ENCODE measurements around the gene AFF3. TPM values are rescaled to one million over a fixed set of nuclear protein-coding genes. Genes with fewer than 3 reads are reported as not detected.
A peak's percentile ranks its signal among the peaks of the same experiment; 100 is the strongest.

The AFF3 gene
- total RNA-seq, 2 donors from 2014 or later, result 10.8 to 16.2 TPM

- H3K4me3 ChIP-seq, result no peak overlapping the region
- TF ChIP-seq CTCF (IDR thresholded peaks at IDR 0.05), result no peak
- peak; percentile 64 for DNase-seq (ENCODE audit: low spot score)
- no peaks in the 10 kb centered on the region for H3K9me3 ChIP-seq
- peaks cover 0 to 30% of the 10 kb centered on the region in 2 donors for H3K4me1 ChIP-seq
- H3K27ac ChIP-seq, result no peak overlapping the region
- H3K36me3 ChIP-seq, result no peaks in the 10 kb centered on the region
- no peaks in the 10 kb centered on the region for H3K27me3 ChIP-seq
Observed at GRCh38 chr2:99679518-99679917, 462.9 kb downstream of the AFF3 start.

DNA sequence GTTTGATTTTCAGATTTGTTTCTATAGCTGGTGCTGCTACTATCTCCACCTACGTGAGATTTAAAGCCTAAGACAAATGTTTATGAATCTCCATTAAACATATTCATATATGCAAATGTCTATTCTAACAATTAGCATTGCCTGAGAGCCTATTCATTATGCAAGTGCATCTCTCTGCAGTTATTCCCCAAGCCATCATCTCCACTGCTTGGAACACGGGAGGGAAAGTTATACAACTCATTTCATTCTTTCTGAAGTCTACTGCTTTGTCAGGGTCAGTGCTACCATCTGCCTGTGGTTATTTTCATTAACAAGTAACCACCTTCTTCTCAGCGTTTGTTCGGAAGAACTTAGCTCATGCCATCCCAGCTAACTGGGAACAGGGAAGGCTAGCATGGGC, 463.8 kb downstream of the AFF3 start:
- Histone ChIP-seq H3K4me1 (peaks cover 0 to 39% of the 10 kb centered on the region in 2 donors), H3K36me3 (no peaks in the 10 kb centered on the region), H3K27me3 (no peaks in the 10 kb centered on the region), H3K9me3 (no peaks in the 10 kb centered on the region), H3K27ac (no peak overlapping the region), H3K4me3 (no peak overlapping the region)
- DNase-seq (ENCODE audit: low spot score), result no peak
- no peak for TF ChIP-seq CTCF (IDR thresholded peaks at IDR 0.05)

GRCh38 chr2:99677814-99678213, 464.6 kb downstream of the AFF3 start:
- H3K4me1 ChIP-seq, result peaks cover 0 to 46% of the 10 kb centered on the region in 2 donors
- no peak overlapping the region for H3K27ac ChIP-seq
- DNase-seq (ENCODE audit: low spot score), result no peak
- H3K9me3 ChIP-seq, result no peaks in the 10 kb centered on the region
- H3K27me3 ChIP-seq, result no peaks in the 10 kb centered on the region
- no peaks in the 10 kb centered on the region for H3K36me3 ChIP-seq
- H3K4me3 ChIP-seq, result no peak overlapping the region
- TF ChIP-seq CTCF (IDR thresholded peaks at IDR 0.05), result no peak

DNA sequence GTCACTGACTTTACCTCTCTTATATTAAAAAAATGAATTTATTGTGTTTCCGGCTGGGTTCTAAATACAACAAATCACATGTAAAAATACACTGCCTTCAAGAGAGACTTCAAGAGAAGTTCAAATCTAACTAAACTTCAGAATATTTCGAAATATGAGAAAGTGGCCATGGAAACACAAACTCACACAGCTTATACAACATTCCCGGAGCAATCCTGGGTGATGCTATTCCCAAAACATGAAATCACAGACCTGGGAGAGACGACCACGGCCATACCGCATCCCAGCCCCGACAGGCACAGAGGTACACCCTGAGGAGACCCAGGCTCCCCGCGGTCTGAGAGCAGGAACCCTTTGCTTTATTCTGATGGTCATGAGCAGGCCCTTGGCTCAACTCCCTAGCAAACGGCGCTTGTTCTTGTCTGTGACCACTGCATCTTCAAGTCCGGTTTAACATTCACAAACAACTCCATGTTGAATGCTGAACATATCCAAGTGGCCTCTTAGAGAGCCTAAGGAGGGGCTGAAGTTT, 467.2 kb downstream of the AFF3 start:
- peak; percentile 56 for DNase-seq (ENCODE audit: low spot score)

GRCh38 chr2:99674090-99674489, 468.3 kb downstream of the AFF3 start:
- no peak for DNase-seq (ENCODE audit: low spot score)
- Histone ChIP-seq H3K4me3 (no peak overlapping the region), H3K4me1 (peaks cover 0 to 44% of the 10 kb centered on the region in 2 donors), H3K9me3 (no peaks in the 10 kb centered on the region), H3K27me3 (no peaks in the 10 kb centered on the region), H3K36me3 (no peaks in the 10 kb centered on the region), H3K27ac (peak overlapping the region; percentile 15 to 85)
- no peak for TF ChIP-seq CTCF (IDR thresholded peaks at IDR 0.05)

More for the DNA sequence above, 467.2 kb downstream of the AFF3 start:
- Histone ChIP-seq H3K4me1 (peaks cover 0 to 52% of the 10 kb centered on the region in 2 donors), H3K27ac (peak overlapping the region; percentile 27 to 85), H3K36me3 (no peaks in the 10 kb centered on the region), H3K27me3 (no peaks in the 10 kb centered on the region), H3K4me3 (no peak overlapping the region), H3K9me3 (no peaks in the 10 kb centered on the region)
- TF ChIP-seq CTCF (IDR thresholded peaks at IDR 0.05), result no peak

GRCh38 chr2:99672766-99673350, 469.5 kb downstream of the AFF3 start:
- no peak overlapping the region for H3K4me3 ChIP-seq
- no peaks in the 10 kb centered on the region for H3K36me3 ChIP-seq
- H3K9me3 ChIP-seq, result no peaks in the 10 kb centered on the region
- H3K27me3 ChIP-seq, result no peaks in the 10 kb centered on the region
- H3K4me1 ChIP-seq, result peaks cover 0 to 44% of the 10 kb centered on the region in 2 donors
- H3K27ac ChIP-seq, result peak overlapping the region; percentile 15 to 85
- no peak for DNase-seq (ENCODE audit: low spot score)
- no peak for TF ChIP-seq CTCF (IDR thresholded peaks at IDR 0.05)
